Testis (tissue), 2 donors: Measurements from ENCODE around the gene MBD3L3.
"Not testable (repeated sequence)": the region's sequence is repeated elsewhere in the genome, so short reads cannot be mapped to it uniquely, and the experiment has no call there.

Experiments used
- POLR2A ChIP-seq: fragments of 450-650 bp; IDR thresholded peaks from one replicate; pipeline ENCODE4 v1.6.1; 2017; ENCODE audit warnings: antibody characterized with exemption, mild to moderate bottlenecking, moderate library complexity
- TF ChIP-seq, protein P1 (sequence below), 3 experiments: fragments of 450-650 bp in 2 of 3; fragments of 200-600 bp in 1 of 3; sonication (generic) in 1 of 3; IDR thresholded peaks; one replicate each; pipeline ENCODE4 v1.5.1; 2016 to 2019; ENCODE audit warnings: antibody characterized with exemption in 3 of 3, mild to moderate bottlenecking in 2 of 3, moderate library complexity in 1 of 3

- TF ChIP-seq, protein P1, sequence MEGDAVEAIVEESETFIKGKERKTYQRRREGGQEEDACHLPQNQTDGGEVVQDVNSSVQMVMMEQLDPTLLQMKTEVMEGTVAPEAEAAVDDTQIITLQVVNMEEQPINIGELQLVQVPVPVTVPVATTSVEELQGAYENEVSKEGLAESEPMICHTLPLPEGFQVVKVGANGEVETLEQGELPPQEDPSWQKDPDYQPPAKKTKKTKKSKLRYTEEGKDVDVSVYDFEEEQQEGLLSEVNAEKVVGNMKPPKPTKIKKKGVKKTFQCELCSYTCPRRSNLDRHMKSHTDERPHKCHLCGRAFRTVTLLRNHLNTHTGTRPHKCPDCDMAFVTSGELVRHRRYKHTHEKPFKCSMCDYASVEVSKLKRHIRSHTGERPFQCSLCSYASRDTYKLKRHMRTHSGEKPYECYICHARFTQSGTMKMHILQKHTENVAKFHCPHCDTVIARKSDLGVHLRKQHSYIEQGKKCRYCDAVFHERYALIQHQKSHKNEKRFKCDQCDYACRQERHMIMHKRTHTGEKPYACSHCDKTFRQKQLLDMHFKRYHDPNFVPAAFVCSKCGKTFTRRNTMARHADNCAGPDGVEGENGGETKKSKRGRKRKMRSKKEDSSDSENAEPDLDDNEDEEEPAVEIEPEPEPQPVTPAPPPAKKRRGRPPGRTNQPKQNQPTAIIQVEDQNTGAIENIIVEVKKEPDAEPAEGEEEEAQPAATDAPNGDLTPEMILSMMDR (IDR thresholded peaks at IDR 0.05), result not testable (repeated sequence)
- TF ChIP-seq POLR2A, result not testable (repeated sequence)
Observed at GRCh38 chr19:7059977-7060376, 1.5 kb upstream of the MBD3L3 start.
